ENCODE measurements around the gene CFAP61.
"Not testable (repeated sequence)": the region's sequence is repeated elsewhere in the genome, so short reads cannot be mapped to it uniquely, and the experiment has no call there.

The CFAP61 gene

GRCh38 chr20:20217621-20218020 lies 165.3 kb downstream of the CFAP61 start:
- DNase-seq (ENCODE audit: low read depth), result no peak
- no peak overlapping the region for H3K4me3 ChIP-seq (ENCODE audit: low read depth, low read length)
- TF ChIP-seq CTCF (conservative IDR thresholded peaks at IDR 0.05; ENCODE audit: low read depth, low read length), result no peak

GRCh38 chr20:20218106-20218505 lies 165.8 kb downstream of the CFAP61 start:
- H3K4me3 ChIP-seq (ENCODE audit: low read depth, low read length); DNase-seq (ENCODE audit: low read depth): not testable (repeated sequence)

- no peak for TF ChIP-seq CTCF (conservative IDR thresholded peaks at IDR 0.05; ENCODE audit: low read depth, low read length)
- H3K4me3 ChIP-seq (ENCODE audit: low read depth, low read length), result no peak overlapping the region
- no peak for DNase-seq (ENCODE audit: low read depth)
Measured at GRCh38 chr20:20219016-20219415, 166.7 kb downstream of the CFAP61 start.

GRCh38 chr20:20220134-20220533 lies 167.8 kb downstream of the CFAP61 start:
- no peak overlapping the region for H3K4me3 ChIP-seq (ENCODE audit: low read depth, low read length)
- no peak for DNase-seq (ENCODE audit: low read depth)
- no peak for TF ChIP-seq CTCF (conservative IDR thresholded peaks at IDR 0.05; ENCODE audit: low read depth, low read length)

GRCh38 chr20:20223981-20224380 lies 171.6 kb downstream of the CFAP61 start:
- no peak for DNase-seq (ENCODE audit: low read depth)
- TF ChIP-seq CTCF (conservative IDR thresholded peaks at IDR 0.05; ENCODE audit: low read depth, low read length), result no peak

GRCh38 chr20:20224806-20225205 lies 172.5 kb downstream of the CFAP61 start:
- TF ChIP-seq CTCF (conservative IDR thresholded peaks at IDR 0.05; ENCODE audit: low read depth, low read length), result no peak
- no peak overlapping the region for H3K4me3 ChIP-seq (ENCODE audit: low read depth, low read length)

More at GRCh38 chr20:20223981-20224380, 171.6 kb downstream of the CFAP61 start:
- H3K4me3 ChIP-seq (ENCODE audit: low read depth, low read length), result no peak overlapping the region

GRCh38 chr20:20225325-20226043 lies 173.2 kb downstream of the CFAP61 start:
- H3K4me3 ChIP-seq (ENCODE audit: low read depth, low read length), result no peak overlapping the region
- no peak for DNase-seq (ENCODE audit: low read depth)
- no peak for TF ChIP-seq CTCF (conservative IDR thresholded peaks at IDR 0.05; ENCODE audit: low read depth, low read length)

More at GRCh38 chr20:20224806-20225205, 172.5 kb downstream of the CFAP61 start:
- no peak for DNase-seq (ENCODE audit: low read depth)

Measured in choroid plexus epithelial cell (primary cell).